A673 (cell line): ENCODE data around the gene PRDM16. TPM values are rescaled to one million over a fixed set of nuclear protein-coding genes. Genes with fewer than 3 reads are reported as not detected.

ENCODE experiments used
- BruUV-seq: library from RNA; stranded (reverse); fragments of 400-500 nt; replicated peaks from 2 replicates; lab custom pipeline; 2021; lab: Mats Ljungman, UMichigan
- CTCF ChIA-PET: fragments of 300-600 bp; sonication (Branson Sonifier 250); formaldehyde crosslinking; loops from one replicate; lab custom pipeline; 2022; ENCODE audit warnings: antibody characterized with exemption; lab: Charles Lee
- POLR2A ChIA-PET: fragments of 300-600 bp; sonication (Branson Sonifier 250); formaldehyde crosslinking; loops from one replicate; lab custom pipeline; 2022; ENCODE audit warnings: antibody characterized with exemption; ENCODE audit not compliant: low non-redundant PET; lab: Charles Lee
- DNase-seq: peaks from one replicate; pipeline ENCODE4 v3.0.0-alpha.2; 2015; ENCODE audit warnings: low spot score
- H3K27ac ChIP-seq: fragments of 200-600 bp; sonication (generic); 2 replicates; pipeline ENCODE4 v1.5.1; 2016; ENCODE audit warnings: mixed run types, low read depth, mild to moderate bottlenecking, mixed read lengths, antibody characterized with exemption, low read length; ENCODE audit not compliant: poor library complexity, severe bottlenecking
- H3K27me3 ChIP-seq: fragments of 200-600 bp; sonication (generic); replicated peaks from 2 replicates; pipeline ENCODE4 v1.6.1; 2017; ENCODE audit warnings: mixed run types, low read depth, mild to moderate bottlenecking, mixed read lengths, antibody characterized with exemption, low read length; ENCODE audit not compliant: insufficient read depth, poor library complexity
- H3K36me3 ChIP-seq: fragments of 200-600 bp; sonication (generic); 2 replicates; pipeline ENCODE4 v1.6.1; 2016; ENCODE audit warnings: mixed run types, mild to moderate bottlenecking, mixed read lengths, antibody characterized with exemption, low read length; ENCODE audit not compliant: insufficient read depth, poor library complexity, severe bottlenecking
- H3K4me1 ChIP-seq: fragments of 200-600 bp; sonication (generic); 2 replicates; pipeline ENCODE4 v1.6.1; 2017; ENCODE audit warnings: mixed run types, mild to moderate bottlenecking, mixed read lengths, antibody characterized with exemption, low read length; ENCODE audit not compliant: insufficient read depth, poor library complexity, severe bottlenecking
- H3K4me3 ChIP-seq: fragments of 200-600 bp; sonication (generic); 2 replicates; pipeline ENCODE4 v1.5.1; 2016; ENCODE audit warnings: low read depth, mixed run types, mild to moderate bottlenecking, mixed read lengths, low read length; ENCODE audit not compliant: poor library complexity, severe bottlenecking
- H3K9me3 ChIP-seq: fragments of 200-600 bp; sonication (generic); 2 replicates; pipeline ENCODE4 v1.6.1; 2016; ENCODE audit warnings: mixed run types, low read depth, mild to moderate bottlenecking, mixed read lengths, antibody characterized with exemption, low read length; ENCODE audit not compliant: poor library complexity, severe bottlenecking
- CTCF ChIP-seq: fragments of 300-800, 200-600 bp; sonication (generic); conservative IDR thresholded peaks from 2 replicates; pipeline ENCODE4 v1.5.1; 2017; ENCODE audit warnings: low read depth, mild to moderate bottlenecking, antibody characterized with exemption, low read length, moderate library complexity, mixed read lengths
- EZH2 ChIP-seq: fragments of 200-600 bp; sonication (generic); IDR thresholded peaks from 2 replicates; pipeline ENCODE4 v1.6.1; 2017; ENCODE audit warnings: borderline replicate concordance, low read depth, mild to moderate bottlenecking, mixed read lengths, antibody characterized with exemption, low read length; ENCODE audit not compliant: poor library complexity, severe bottlenecking
- intact Hi-C: fragments of 100-400 bp; cut with micrococcal nuclease; formaldehyde crosslinking; loops from one replicate; pipeline ENCODE4 v1.10.0; 2022; ENCODE audit not compliant: unreplicated experiment
- total RNA-seq: library from RNA; stranded (reverse); gene quantifications from 2 replicates; pipeline ENCODE4 v1.2.3, GENCODE V29; 2021

Gene PRDM16
- total RNA-seq, 1 experiment from 2014 or later = 0.49 TPM

- H3K4me1 ChIP-seq = no peaks in the 10 kb centered on the region
- TF ChIP-seq EZH2 (no peak), CTCF (no peak)
- ChIA-PET CTCF (no interaction called here), POLR2A (no interaction called here)
- H3K4me3 ChIP-seq = no peak overlapping the region
- BruUV-seq = no TSS peak
- H3K27me3 ChIP-seq = peaks cover 42% of the 10 kb centered on the region
- no peaks in the 10 kb centered on the region for H3K36me3 ChIP-seq
- intact Hi-C loops = no loop called here
- no peaks in the 10 kb centered on the region for H3K9me3 ChIP-seq
- no peak overlapping the region for H3K27ac ChIP-seq
- DNase-seq = no peak
Measured at GRCh38 chr1:3277623-3278022, 208.6 kb downstream of the PRDM16 start.

GRCh38 chr1:3278416-3279181 lies 209.6 kb downstream of the PRDM16 start:
- no TSS peak for BruUV-seq

GRCh38 chr1:3279182-3279470 lies 210.1 kb downstream of the PRDM16 start:
- no peaks in the 10 kb centered on the region for H3K36me3 ChIP-seq
- H3K27me3 ChIP-seq = peaks cover 55% of the 10 kb centered on the region
- H3K4me3 ChIP-seq = no peak overlapping the region
- POLR2A ChIA-PET = no interaction called here
- CTCF ChIA-PET = no interaction called here
- H3K4me1 ChIP-seq = no peaks in the 10 kb centered on the region
- H3K27ac ChIP-seq = no peak overlapping the region
- BruUV-seq = no TSS peak
- intact Hi-C loops = no loop called here
- no peak for DNase-seq
- H3K9me3 ChIP-seq = no peaks in the 10 kb centered on the region
- TF ChIP-seq EZH2 (no peak), CTCF (no peak)

More at GRCh38 chr1:3278416-3279181, 209.6 kb downstream of the PRDM16 start:
- ChIA-PET CTCF (no interaction called here), POLR2A (no interaction called here)
- Histone ChIP-seq H3K4me1 (no peaks in the 10 kb centered on the region), H3K4me3 (no peak overlapping the region), H3K9me3 (no peaks in the 10 kb centered on the region), H3K27me3 (peaks cover 50% of the 10 kb centered on the region), H3K27ac (no peak overlapping the region), H3K36me3 (no peaks in the 10 kb centered on the region)
- DNase-seq = no peak
- no peak for TF ChIP-seq CTCF
- TF ChIP-seq EZH2 = no peak
- intact Hi-C loops = no loop called here
